Measurements from ENCODE around the gene HTR3B. TPM values are rescaled to one million over a fixed set of nuclear protein-coding genes. Genes with fewer than 3 reads are reported as not detected.
A peak's percentile ranks its signal among the peaks of the same experiment; 100 is the strongest.

The HTR3B gene
- total and polyA plus RNA-seq, 7 donors: 0.07 TPM; not detected in 6

DNA sequence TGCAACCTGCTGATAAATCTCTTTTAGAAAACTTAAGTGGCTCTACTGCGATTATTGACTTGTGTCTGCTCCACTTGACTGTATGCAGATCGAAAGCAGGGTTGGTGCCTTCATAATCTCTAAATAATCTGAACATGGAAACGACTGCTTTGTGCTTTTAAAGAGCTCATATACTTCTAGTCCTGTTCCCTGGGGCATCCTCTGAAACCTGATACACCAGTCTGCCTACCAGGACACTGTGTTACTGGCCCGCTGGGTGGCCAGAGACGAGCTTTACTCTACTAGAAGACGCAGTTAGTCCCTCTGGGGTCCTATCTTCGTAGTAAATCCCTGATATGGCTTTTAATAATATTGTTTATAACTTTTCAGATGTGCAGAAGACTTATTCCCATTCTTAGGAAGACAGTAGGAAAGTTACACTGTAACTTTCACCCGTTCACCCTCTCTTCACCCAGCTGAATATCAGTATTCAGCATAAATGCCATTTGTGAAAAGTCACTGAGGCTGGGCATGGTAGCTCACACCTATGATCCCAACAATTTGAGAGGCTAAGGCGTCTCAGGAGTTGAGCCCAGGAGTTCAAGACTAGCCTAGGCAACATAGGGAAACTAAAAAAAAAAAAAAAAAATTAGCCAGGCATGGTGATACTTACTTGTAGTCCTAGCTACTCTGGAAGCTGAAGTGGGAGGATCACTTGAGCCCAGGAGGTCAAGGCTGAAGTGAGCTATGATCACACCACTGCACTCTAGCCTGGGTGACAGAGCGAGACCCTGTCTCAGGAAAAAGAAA, 9.0 kb upstream of the HTR3B start:
- Histone ChIP-seq H3K27me3 (no peaks in the 10 kb centered on the region), H3K27ac (no peak overlapping the region), H3K4me3 (no peak overlapping the region), H3K36me3 (no peaks in the 10 kb centered on the region), H3K4me1 (no peaks in the 10 kb centered on the region), H3K9me3 (no peaks in the 10 kb centered on the region)
- DNase-seq: no peak
- WGBS, 2 donors: 73 to 78% methylated on average over 10 of the region's 10 CpGs
- intact Hi-C loops (cut with DNase I): loop anchor here (1.0 to 5.0 kb wide), 2 partner anchors 367 to 442 kb away; no protein-coding TSS in a partner anchor
- TF ChIP-seq, protein P1, sequence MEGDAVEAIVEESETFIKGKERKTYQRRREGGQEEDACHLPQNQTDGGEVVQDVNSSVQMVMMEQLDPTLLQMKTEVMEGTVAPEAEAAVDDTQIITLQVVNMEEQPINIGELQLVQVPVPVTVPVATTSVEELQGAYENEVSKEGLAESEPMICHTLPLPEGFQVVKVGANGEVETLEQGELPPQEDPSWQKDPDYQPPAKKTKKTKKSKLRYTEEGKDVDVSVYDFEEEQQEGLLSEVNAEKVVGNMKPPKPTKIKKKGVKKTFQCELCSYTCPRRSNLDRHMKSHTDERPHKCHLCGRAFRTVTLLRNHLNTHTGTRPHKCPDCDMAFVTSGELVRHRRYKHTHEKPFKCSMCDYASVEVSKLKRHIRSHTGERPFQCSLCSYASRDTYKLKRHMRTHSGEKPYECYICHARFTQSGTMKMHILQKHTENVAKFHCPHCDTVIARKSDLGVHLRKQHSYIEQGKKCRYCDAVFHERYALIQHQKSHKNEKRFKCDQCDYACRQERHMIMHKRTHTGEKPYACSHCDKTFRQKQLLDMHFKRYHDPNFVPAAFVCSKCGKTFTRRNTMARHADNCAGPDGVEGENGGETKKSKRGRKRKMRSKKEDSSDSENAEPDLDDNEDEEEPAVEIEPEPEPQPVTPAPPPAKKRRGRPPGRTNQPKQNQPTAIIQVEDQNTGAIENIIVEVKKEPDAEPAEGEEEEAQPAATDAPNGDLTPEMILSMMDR (IDR thresholded peaks at IDR 0.05): no peak
- TF ChIP-seq EP300 (IDR thresholded peaks at IDR 0.05) (no peak), POLR2AphosphoS5 (IDR thresholded peaks at IDR 0.05) (no peak)

DNA sequence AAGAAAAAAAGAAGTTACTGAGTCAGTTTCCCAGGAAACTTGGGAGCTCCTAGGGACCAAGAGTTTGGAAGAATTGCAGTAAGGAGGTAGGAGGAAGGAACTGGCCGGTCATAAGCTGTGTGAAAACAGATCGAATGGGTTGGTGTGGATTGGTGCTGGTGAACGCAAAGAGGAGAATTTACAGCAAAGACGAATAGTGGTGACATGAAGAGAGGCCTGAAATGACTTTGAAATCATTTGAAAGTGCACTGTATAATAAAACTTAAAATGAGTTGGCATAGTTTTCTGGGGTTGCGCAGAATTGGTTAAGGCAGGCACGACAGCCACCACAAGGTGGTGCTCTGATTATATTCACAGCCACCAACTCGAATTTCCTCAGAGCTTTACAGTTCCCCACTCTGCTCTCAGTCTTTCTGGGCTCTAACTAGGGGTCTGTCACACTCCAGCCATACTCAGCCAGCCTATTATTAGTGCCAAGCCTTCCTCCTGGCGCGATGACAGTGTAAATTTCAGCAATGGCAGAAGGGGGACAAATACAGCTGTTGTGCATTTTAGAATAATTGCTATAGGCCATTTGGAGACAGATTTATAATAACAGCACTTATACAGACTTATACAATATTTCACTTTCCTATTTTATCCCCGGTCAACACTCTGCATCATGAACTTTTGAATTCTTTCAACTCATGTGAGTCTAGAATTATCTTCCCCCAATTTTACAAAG, 8.3 kb upstream of the HTR3B start:
- no peak for DNase-seq
- H3K9me3 ChIP-seq: no peaks in the 10 kb centered on the region
- 21 to 29% methylated on average over 10 of the region's 10 CpGs for WGBS, 2 donors

DNA sequence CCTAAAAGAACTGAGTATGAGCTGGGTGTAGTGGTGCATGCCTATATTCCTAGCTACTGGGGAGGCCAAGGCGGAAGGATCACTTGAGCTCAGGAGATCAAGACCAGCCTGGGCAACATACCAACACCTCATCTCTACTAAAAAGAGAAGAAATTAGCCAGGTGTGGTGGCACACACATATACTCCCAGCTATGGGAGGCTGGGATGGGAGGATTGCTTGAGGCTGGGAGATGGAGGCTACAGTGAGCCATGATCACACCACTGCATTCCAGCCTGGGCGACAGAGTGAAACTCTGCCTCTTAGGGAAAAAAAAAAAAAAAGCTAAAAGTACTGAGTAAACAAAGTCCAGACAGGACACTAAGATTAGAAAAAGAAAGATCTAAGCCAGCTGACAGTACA, 3.5 kb upstream of the HTR3B start:
- DNase-seq: no peak
- TF ChIP-seq POLR2AphosphoS5 (IDR thresholded peaks at IDR 0.05): no peak
- no peak for TF ChIP-seq POLR2A (IDR thresholded peaks at IDR 0.05)
- TF ChIP-seq, protein P1 (IDR thresholded peaks at IDR 0.05): no peak
- TF ChIP-seq EP300 (IDR thresholded peaks at IDR 0.05): no peak
- intact Hi-C loops (cut with DNase I): no loop called here
- H3K27ac ChIP-seq: no peak overlapping the region
- WGBS, 2 donors: 87 to 91% methylated on average over 2 of the region's 2 CpGs
- no peaks in the 10 kb centered on the region for H3K27me3 ChIP-seq
- no peak overlapping the region for H3K4me3 ChIP-seq
- no peaks in the 10 kb centered on the region for H3K36me3 ChIP-seq
- peaks cover 0 to 5% (median 1%) of the 10 kb centered on the region in 4 donors for H3K4me1 ChIP-seq
- no peaks in the 10 kb centered on the region for H3K9me3 ChIP-seq

More for the DNA sequence above, 8.3 kb upstream of the HTR3B start:
- H3K27me3 ChIP-seq: no peaks in the 10 kb centered on the region
- H3K4me3 ChIP-seq: no peak overlapping the region
- TF ChIP-seq, protein P1 (IDR thresholded peaks at IDR 0.05): peak; percentile 28 to 79 (median 58)
- TF ChIP-seq EP300 (IDR thresholded peaks at IDR 0.05): no peak
- intact Hi-C loops (cut with DNase I): loop anchor here (1.0 to 5.0 kb wide), 2 partner anchors 366 to 441 kb away; no protein-coding TSS in a partner anchor
- H3K36me3 ChIP-seq: no peaks in the 10 kb centered on the region
- H3K4me1 ChIP-seq: no peaks in the 10 kb centered on the region
- H3K27ac ChIP-seq: no peak overlapping the region

DNA sequence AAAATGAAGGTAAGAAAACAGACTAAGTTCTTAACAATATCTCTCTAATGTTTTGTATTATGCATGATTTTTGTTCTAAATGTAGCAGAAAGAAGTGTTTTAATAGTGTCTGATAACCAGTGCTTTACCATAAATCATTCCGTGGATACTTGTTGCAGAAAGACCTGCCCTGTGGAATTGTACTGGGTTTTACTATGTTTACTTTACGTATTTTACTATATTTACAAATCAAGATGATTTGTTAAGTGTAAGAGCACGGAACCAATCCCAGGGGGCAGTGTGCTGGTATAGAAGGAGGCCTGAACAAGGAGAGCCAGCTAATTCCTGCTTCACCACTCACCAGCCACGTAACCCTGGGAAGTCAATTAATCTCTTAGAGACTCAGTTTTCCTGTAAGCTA, 1.4 kb downstream of the HTR3B start:
- intact Hi-C loops (cut with DNase I): no loop called here
- DNase-seq: no peak
- 15 to 54% methylated on average over 4 of the region's 4 CpGs for WGBS, 2 donors

More for the DNA sequence above, 1.4 kb downstream of the HTR3B start:
- peaks cover 0 to 11% (median 8%) of the 10 kb centered on the region in 4 donors for H3K4me1 ChIP-seq
- H3K4me3 ChIP-seq: no peak overlapping the region
- H3K36me3 ChIP-seq: no peaks in the 10 kb centered on the region
- no peak overlapping the region for H3K27ac ChIP-seq
- no peaks in the 10 kb centered on the region for H3K27me3 ChIP-seq
- H3K9me3 ChIP-seq: no peaks in the 10 kb centered on the region
- TF ChIP-seq, protein P1 (IDR thresholded peaks at IDR 0.05): peak in 1 of 4 experiments; percentile 24
- TF ChIP-seq POLR2AphosphoS5 (IDR thresholded peaks at IDR 0.05): no peak
